GM12878 (cell line): ENCODE results near the gene RPS6KA2.

Source experiments
- CBFB ChIP-seq: IDR thresholded peaks from 2 replicates; pipeline ENCODE4 v1.6.1; 2016; ENCODE audit warnings: antibody characterized with exemption, low read depth
- CREB1 ChIP-seq: IDR thresholded peaks from 2 replicates; pipeline ENCODE4 v1.6.1; 2012; ENCODE audit warnings: low read depth, mild to moderate bottlenecking, inconsistent platforms
- CTCF ChIP-seq, 3 experiments: IDR thresholded peaks in 2 of 3; conservative IDR thresholded peaks in 1 of 3; 2 replicates each; pipeline ENCODE4 v1.5.1; 2011; ENCODE audit warnings: low read depth in 3 of 3, low read length in 3 of 3, mild to moderate bottlenecking in 3 of 3, control low read depth in 2 of 3, moderate library complexity in 2 of 3, inconsistent platforms in 1 of 3, mixed read lengths in 1 of 3; ENCODE audit not compliant: control insufficient read depth in 2 of 3, insufficient read depth in 1 of 3; ENCODE audit errors: extremely low read depth in 1 of 3
- EP300 ChIP-seq, 2 experiments: fragments of 150-350 bp in 1 of 2; IDR thresholded peaks; 2 replicates each; pipeline ENCODE4 v1.6.1; 2011 to 2012; ENCODE audit warnings: low read depth in 2 of 2, low read length in 2 of 2, borderline replicate concordance in 1 of 2, improper control_type of control experiment in 1 of 2, inconsistent platforms in 1 of 2; ENCODE audit not compliant: control insufficient read depth in 1 of 2
- FOXM1 ChIP-seq: IDR thresholded peaks from 2 replicates; pipeline ENCODE4 v1.6.1; 2012; ENCODE audit warnings: low read depth, mild to moderate bottlenecking, inconsistent platforms, low read length, moderate library complexity
- JUNB ChIP-seq: IDR thresholded peaks from 2 replicates; pipeline ENCODE4 v1.6.1; 2016; ENCODE audit warnings: antibody characterized with exemption, mild to moderate bottlenecking
- MTA2 ChIP-seq: fragments of 450-650 bp; IDR thresholded peaks from 2 replicates; pipeline ENCODE4 v1.6.1; 2016; ENCODE audit warnings: low read depth, mild to moderate bottlenecking, moderate library complexity
- NR2C2 ChIP-seq: IDR thresholded peaks from 2 replicates; pipeline ENCODE4 v1.6.1; 2011; ENCODE audit warnings: borderline replicate concordance, low read depth; ENCODE audit not compliant: control insufficient read depth, insufficient read length
- RBBP5 ChIP-seq: fragments of 200-600 bp; sonication (generic); conservative IDR thresholded peaks from 2 replicates; pipeline ENCODE4 v1.6.1; 2016
- SIN3A ChIP-seq: IDR thresholded peaks from 2 replicates; pipeline ENCODE4 v1.6.1; 2012; ENCODE audit warnings: low read depth, low read length, improper control_type of control experiment
- TAF1 ChIP-seq: IDR thresholded peaks from 2 replicates; pipeline ENCODE4 v1.6.1; 2011; ENCODE audit warnings: mild to moderate bottlenecking, low read depth, low read length, borderline replicate concordance
- YY1 ChIP-seq: IDR thresholded peaks from 2 replicates; pipeline ENCODE4 v1.6.1; 2011; ENCODE audit warnings: low read depth, mild to moderate bottlenecking, low read length
- ZNF207 ChIP-seq: fragments of 450-650 bp; IDR thresholded peaks from 2 replicates; pipeline ENCODE4 v1.6.1; 2014; ENCODE audit warnings: antibody characterized with exemption, mild to moderate bottlenecking, borderline replicate concordance

- TF ChIP-seq EP300 (IDR thresholded peaks at IDR 0.05; ENCODE audit: borderline replicate concordance in 1 of 2, control insufficient read depth in 1 of 2, low read depth in 2 of 2, low read length in 2 of 2) (no peak), MTA2 (no peak), CTCF (IDR thresholded peaks at IDR 0.05 in 2 of 3, conservative IDR thresholded peaks at IDR 0.05 in 1 of 3; ENCODE audit: control insufficient read depth in 2 of 3, extremely low read depth in 1 of 3, insufficient read depth in 1 of 3, low read depth in 3 of 3, low read length in 3 of 3) (no peak), FOXM1 (no peak), TAF1 (no peak), JUNB (no peak), RBBP5 (no peak), YY1 (no peak), CREB1 (no peak), ZNF207 (no peak), CBFB (no peak), NR2C2 (no peak), SIN3A (no peak)
Measured at GRCh38 chr6:166433096-166433495, 194.0 kb downstream of the RPS6KA2 start.
